Motor neuron (in vitro differentiated cells): ENCODE measurements around the gene ZNF740. TPM values are rescaled to one million over a fixed set of nuclear protein-coding genes. Genes with fewer than 3 reads are reported as not detected.
"Not testable (repeated sequence)": the region's sequence is repeated elsewhere in the genome, so short reads cannot be mapped to it uniquely, and the experiment has no call there.

Experiments used
- ATAC-seq, 8 experiments: fragments of 200-7000 bp; cut with Tn5 transposase; replicated peaks in 6 of 8; 2 replicates each; pipeline ENCODE4 v1.8.0; 2021; ENCODE audit warnings: mild to moderate bottlenecking in 8 of 8, moderate library complexity in 8 of 8
- H3K27ac ChIP-seq, 2 donors: fragments of 250-450 bp; sonication (Bioruptor Pico); 2 replicates each; pipeline ENCODE4 v1.9.0; 2021; ENCODE audit warnings: antibody characterized with exemption in 2 of 2, mild to moderate bottlenecking in 2 of 2, moderate library complexity in 1 of 2
- H3K4me1 ChIP-seq, 2 donors: fragments of 250-450 bp; sonication (Bioruptor Pico); replicated peaks in 1 of 2; 2 replicates each; pipeline ENCODE4 v1.6.1; 2021; ENCODE audit warnings: antibody characterized with exemption in 2 of 2, mild to moderate bottlenecking in 2 of 2, moderate library complexity in 1 of 2
- H3K4me3 ChIP-seq, 5 donors: fragments of 250-450 bp; sonication (Bioruptor Pico); 2 replicates each; pipeline ENCODE4 v1.9.0; 2021; ENCODE audit warnings: antibody characterized with exemption in 5 of 5, mild to moderate bottlenecking in 5 of 5, moderate library complexity in 4 of 5
- WGBS, 10 experiments: fragments of 450-650 bp; shearing (Covaris generic); methylation state at CpG; one replicate each; pipeline ENCODE4 v1.0.0; 2022; 5-methylcytosine and 5-hydroxymethylcytosine counted together
- in situ Hi-C, 9 experiments: fragments of 400-800 bp; cut with MboI; loops; one replicate each; pipeline ENCODE4 v1.15.0; 2021; ENCODE audit warnings: low sequenced_read_pairs in 9 of 9, low pct_unique_long_range_greater_than_20kb in 2 of 9; ENCODE audit not compliant: unreplicated experiment in 9 of 9
- total RNA-seq, 8 experiments: library from RNA; unstranded; fragments of 300-600 nt; gene quantifications; 2 replicates each; pipeline versions ENCODE4 v1.2.3 to v1.2.4, GENCODE V29; 2022

Gene ZNF740
- total RNA-seq, 8 experiments from 2014 or later = 13.8 to 39.8 (median 19.1) TPM

DNA sequence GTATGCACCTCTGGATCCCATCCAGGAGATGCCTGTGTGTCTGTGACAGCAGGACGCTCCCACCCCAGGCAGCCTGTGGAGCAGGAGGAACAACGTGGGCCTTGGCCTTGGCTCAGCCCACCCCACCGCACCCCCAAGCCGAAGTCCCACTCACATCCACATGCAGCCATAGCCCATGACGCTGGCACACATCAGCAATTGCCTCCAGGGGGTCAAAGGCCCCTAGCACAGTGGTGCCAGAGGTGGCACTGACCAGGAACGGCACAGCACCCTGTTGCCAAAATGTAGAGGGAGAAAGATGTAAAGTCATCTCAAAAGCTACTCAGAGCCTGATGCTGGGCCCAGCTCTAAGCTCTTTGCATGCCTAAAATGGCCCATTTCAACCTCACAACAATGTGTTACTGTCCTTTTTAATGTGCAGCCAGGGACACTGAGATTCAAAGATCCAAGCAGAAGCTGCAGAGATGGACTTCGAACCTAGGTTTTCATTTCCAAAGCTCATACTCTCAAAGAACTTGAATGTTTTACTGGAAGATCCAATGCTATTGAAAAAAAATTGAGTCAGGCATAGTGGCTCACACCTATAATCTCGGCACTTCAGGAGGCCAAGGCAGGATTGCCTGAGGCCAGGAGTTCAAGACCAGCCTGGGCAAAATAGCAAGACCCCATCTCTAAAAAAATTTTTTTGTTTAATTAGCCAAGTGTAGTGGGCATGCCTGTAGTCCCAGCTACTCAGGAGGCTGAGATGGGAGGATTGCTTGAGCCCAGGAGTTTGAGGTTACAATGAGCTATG, 19.2 kb upstream of the ZNF740 start:
- in situ Hi-C loops = no loop called here
- Histone ChIP-seq H3K4me3 (no peak overlapping the region), H3K4me1 (peaks cover 3 to 4% of the 10 kb centered on the region in 2 donors), H3K27ac (no peak overlapping the region)
- WGBS, 10 experiments = 83 to 100% (median 100%) methylated on average over 1 to 3 of the region's 8 CpGs; no CpG with 5 or more reads in 1 of the 10 experiments
- ATAC-seq = no peak

DNA sequence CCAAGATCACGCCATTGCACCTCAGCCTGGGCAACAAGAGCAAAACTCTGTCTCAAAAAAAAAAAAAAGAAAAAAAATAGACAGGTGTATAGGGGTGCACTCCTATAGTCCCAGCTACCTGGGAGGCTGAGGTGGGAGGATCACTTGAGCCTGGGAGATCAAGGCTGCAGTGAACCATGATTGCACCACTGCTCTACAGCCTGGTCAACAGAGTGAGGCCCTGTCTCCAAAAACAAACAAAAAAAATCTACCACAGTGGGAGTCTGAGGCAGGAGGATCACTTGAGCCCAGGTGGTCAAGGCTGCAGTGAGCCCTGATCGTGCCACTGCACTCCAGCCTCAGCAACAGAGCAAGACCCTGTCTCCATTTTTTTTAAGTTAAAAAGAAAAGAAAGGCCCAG, 17.5 kb upstream of the ZNF740 start:
- WGBS, 10 experiments = 40 to 100% (median 91%) methylated on average over 1 to 2 of the region's 2 CpGs; no CpG with 5 or more reads in 2 of the 10 experiments
- H3K4me1 ChIP-seq, in situ Hi-C loops, ATAC-seq, H3K27ac ChIP-seq, H3K4me3 ChIP-seq: not testable (repeated sequence)

DNA sequence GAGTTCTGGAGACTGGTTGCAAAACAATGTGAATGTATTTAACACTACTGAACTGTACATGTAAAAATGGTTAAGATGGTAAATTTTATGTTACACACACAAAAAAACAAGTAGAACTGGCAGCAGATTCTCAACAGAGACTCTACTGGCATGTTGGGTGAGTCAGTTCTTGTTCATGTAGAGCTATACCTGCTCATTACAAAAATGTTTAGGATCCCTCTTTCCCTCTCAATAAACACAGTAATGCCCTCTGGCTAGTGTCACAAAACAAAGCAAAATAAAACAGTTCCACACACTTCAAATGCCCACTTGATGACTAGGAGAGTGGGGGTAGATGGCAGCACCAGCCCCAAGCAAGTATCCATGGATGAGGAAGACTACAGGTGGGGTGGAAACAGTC, 13.7 kb upstream of the ZNF740 start:
- Histone ChIP-seq H3K4me1 (no peaks in the 10 kb centered on the region), H3K27ac (no peak overlapping the region), H3K4me3 (no peak overlapping the region)
- in situ Hi-C loops = no loop called here
- ATAC-seq = no peak

DNA sequence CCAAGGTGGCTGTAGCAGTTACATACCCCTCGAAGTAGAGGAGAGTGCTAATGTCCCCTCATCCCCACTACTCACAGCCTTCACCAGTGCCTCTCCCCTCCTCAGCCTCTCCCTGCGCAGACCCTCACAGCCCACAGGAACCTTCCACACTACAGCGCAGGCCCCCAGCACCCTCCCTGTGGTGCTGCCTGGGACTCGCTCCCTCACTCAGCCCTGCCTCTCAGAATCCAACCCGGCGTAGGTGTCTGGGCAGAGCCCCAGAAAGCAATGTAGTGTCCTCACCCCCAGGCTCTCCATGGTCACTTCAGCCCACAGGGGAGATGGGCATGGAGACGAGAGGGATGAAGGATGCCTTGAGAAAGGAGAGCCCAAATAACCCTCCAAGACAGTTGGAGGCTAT, 10.9 kb upstream of the ZNF740 start:
- peaks cover under 1 to 2% of the 10 kb centered on the region in 2 donors for H3K4me1 ChIP-seq
- 92 to 100% (median 94%) methylated on average over 1 to 4 of the region's 7 CpGs; no CpG with 5 or more reads in 4 of the 10 experiments for WGBS, 10 experiments
- H3K27ac ChIP-seq = no peak overlapping the region
- ATAC-seq = no peak
- no peak overlapping the region for H3K4me3 ChIP-seq
- in situ Hi-C loops = no loop called here

DNA sequence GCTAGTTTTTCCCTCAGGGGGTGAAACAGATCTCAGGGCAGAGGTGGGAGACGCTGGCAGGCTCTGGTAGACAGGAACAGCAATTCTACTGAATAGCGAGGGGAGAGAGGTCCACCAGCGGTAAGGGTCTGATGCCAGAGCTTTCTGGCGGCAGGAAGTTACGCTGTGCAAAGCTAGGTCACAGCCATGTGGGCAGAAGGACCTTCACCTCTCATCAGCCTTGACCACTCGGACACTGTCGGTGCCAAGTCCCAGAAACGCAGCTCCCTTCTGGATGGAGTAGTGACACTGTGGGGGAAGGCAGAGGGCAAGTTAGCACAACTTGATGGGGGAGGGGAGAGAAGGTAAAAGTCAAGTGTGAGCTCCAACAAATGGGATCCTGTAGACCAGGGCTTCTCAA, 10.3 kb upstream of the ZNF740 start:
- ATAC-seq = no peak
- Histone ChIP-seq H3K4me1 (peaks cover 6 to 8% of the 10 kb centered on the region in 2 donors), H3K27ac (no peak overlapping the region), H3K4me3 (no peak overlapping the region)
- in situ Hi-C loops = no loop called here
- 73 to 100% (median 100%) methylated on average over 2 to 4 of the region's 8 CpGs; no CpG with 5 or more reads in 5 of the 10 experiments for WGBS, 10 experiments

DNA sequence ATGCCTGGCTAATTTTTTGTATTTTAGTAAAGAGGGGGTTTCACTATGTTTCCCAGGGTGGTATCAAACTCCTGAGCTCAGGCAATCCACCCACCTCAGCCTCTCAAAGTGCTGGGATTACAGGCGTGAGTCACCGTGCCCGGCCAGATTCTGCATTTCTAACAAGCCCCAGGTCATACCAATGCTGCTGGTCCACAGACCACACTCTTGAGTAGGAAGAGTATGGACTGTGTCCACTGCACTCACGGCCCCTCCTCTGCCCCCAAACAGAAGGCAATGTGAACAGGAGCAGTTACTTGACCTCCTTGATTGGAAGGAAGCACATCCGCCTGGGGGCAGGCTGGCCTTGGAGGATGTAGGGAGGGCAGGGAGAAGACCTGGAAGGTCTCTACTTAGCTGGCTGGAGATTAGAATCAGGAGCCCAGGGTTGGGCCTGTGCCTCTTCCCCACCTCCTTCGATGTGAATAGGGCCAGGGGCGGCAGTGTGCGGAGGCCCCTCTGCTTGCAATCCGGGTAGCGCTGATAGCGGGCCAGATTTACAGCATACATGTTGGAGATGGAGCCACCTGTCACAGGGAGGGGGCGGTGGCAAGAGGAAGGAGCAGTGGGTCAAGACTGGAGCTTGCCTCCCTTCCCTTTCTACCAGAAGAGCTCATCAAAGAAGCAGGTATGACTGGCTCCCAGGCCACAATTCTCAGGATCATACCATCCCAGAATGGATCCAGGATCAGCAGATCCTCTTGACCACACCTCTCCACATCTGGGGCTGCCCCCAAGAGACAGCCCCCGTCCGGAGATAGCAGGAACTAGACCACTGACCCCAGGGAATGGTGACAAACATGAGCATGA, 9.4 kb upstream of the ZNF740 start:
- in situ Hi-C loops = no loop called here
- WGBS, 10 experiments = 40 to 92% (median 79%) methylated on average over 1 to 9 of the region's 14 CpGs; no CpG with 5 or more reads in 4 of the 10 experiments

DNA sequence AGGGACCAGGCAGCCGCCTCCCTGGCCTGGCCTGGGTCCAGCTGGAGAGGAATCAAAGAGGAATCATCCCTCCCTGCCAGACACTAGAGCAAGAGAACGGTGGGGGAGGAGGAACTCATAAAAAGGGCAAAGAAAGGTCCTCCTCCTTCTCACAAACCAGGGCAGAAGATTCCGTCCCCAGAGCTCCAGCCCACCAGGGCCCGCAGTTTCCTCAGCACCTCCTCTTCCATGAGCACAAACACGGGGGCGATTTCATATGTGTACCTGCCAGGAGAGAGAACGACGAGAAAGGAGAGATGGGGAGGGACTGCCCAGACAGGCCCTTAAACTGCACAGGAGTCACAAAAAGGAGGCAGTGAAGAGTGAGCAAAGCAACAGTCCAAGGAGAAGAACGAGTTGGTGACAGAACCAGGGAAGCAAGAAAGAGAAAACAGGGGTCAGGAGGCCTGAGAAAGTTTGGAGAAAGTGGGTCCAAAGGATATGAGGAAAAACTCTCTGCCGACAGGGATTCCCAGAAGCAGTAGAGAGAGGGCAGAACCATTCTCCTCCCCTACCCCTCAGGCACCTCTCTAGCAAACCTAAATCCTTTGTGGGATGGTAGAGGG, 8.7 kb upstream of the ZNF740 start:
- peak in 3 of 8 experiments; percentile 14 to 42 (median 25) for ATAC-seq
- H3K4me1 ChIP-seq = peaks cover 13 to 14% of the 10 kb centered on the region in 2 donors
- WGBS, 10 experiments = 0 to 100% (median 69%) methylated on average over 1 to 6 of the region's 10 CpGs
- no peak overlapping the region for H3K4me3 ChIP-seq
- H3K27ac ChIP-seq = no peak overlapping the region
- in situ Hi-C loops = no loop called here

More for the DNA sequence above, 9.4 kb upstream of the ZNF740 start:
- Histone ChIP-seq H3K27ac (no peak overlapping the region), H3K4me1 (peaks cover 13 to 14% of the 10 kb centered on the region in 2 donors), H3K4me3 (no peak overlapping the region)
- ATAC-seq = peak in 2 of 8 experiments; percentile 7

DNA sequence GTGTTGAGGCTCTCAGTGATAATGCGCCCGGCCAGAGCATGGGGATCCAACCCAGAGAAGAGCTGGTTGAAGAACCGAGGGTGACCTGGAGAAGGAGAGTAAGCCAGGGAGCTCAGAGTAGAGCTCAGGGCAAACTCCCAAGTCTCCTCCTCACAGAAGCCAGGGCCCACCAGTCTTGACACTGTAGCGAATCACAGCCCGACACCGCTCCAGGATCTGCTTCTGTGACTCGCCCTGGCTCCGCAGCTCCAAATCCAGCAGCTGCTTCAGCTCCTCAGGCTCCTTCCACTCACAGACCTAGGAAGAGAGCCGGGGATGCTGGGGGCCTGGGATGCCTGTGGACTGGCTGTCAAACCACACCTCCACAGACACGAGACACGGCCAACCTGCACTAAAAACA, 8.2 kb upstream of the ZNF740 start:
- 53 to 95% (median 84%) methylated on average over 2 to 8 of the region's 11 CpGs; no CpG with 5 or more reads in 4 of the 10 experiments for WGBS, 10 experiments

DNA sequence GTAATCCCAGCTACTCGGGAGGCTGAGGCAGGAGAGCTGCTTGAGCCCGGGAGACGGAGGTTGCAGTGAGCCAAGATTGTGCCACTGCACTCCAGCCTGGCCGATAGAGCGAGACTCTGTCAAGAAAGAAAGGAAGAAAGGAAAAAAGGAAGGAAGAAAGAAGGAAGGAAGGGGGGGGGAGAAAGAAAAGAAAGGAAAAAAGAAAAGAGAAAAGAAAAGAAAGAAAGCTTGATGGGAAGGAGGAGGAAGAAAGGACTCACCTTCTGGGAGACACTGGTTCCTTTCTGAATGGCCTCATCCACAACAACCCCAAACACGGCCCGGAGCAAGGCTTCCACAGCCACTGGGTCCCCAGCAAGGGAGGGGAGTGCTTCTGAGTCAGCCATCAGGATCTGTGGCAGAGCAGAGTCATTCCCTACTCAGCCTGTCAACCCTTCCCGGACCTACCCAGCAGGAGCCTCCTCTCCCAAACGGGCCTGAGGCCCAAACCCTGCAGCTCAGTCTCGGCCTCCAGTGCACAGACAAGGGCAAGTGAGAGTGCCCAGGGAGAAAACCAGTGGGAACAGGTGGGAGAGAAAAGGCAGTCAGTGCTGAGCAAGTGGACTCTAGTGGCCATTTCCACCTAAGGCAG, 7.3 kb upstream of the ZNF740 start:
- in situ Hi-C loops = no loop called here
- H3K4me1 ChIP-seq = peaks cover 13 to 14% of the 10 kb centered on the region in 2 donors
- 74 to 100% (median 84%) methylated on average over 3 to 8 of the region's 10 CpGs; no CpG with 5 or more reads in 1 of the 10 experiments for WGBS, 10 experiments
- H3K4me3 ChIP-seq = no peak overlapping the region
- peak in 3 of 8 experiments; percentile 45 to 64 (median 45) for ATAC-seq
- H3K27ac ChIP-seq = no peak overlapping the region

More for the DNA sequence above, 8.2 kb upstream of the ZNF740 start:
- no peak overlapping the region for H3K4me3 ChIP-seq
- H3K27ac ChIP-seq = no peak overlapping the region
- ATAC-seq = peak in 1 of 8 experiments; percentile 28
- in situ Hi-C loops = no loop called here
- H3K4me1 ChIP-seq = peaks cover 13 to 14% of the 10 kb centered on the region in 2 donors

DNA sequence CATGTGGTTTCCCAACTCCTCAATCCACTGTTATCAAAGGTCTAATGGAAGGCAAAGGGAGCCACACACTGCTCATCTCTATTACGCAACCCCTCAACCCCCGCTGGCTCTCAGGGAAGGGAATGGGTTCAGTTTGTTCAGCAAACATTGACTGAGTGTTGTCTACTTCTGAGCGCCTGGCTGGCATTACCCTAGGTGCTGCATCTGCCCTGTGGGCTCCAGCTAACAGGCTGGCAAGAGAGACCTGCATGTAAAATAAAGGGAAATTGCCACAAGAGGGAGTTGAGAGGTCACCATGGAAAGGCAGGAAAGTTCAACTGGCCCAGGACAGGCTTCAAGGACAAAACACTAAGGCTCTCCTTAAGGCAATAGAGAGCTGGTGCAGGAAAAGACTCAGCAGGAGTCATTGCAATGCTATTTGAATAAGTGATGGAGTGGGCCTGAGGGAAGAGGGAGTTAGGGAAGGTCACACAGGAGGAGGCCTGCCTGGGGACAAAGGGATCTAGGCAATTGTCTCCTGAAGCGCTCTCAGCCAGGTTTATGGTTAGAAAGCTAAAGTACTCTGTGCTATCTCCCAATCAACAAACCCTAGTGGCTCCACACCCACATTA, 5.5 kb upstream of the ZNF740 start:
- in situ Hi-C loops = loop anchor here in 1 of 9 experiments (25.0 kb wide), 1 partner anchor 112 kb away; the partner anchor contains the start of genes MYG1 and PFDN5
- Histone ChIP-seq H3K4me1 (peaks cover 19 to 20% of the 10 kb centered on the region in 2 donors), H3K27ac (peak overlapping the region; percentile 5 to 64), H3K4me3 (no peak overlapping the region)
- 47 to 100% (median 65%) methylated on average over 1 to 4 of the region's 4 CpGs; no CpG with 5 or more reads in 3 of the 10 experiments for WGBS, 10 experiments
- ATAC-seq = peak; percentile 17 to 81 (median 32)

DNA sequence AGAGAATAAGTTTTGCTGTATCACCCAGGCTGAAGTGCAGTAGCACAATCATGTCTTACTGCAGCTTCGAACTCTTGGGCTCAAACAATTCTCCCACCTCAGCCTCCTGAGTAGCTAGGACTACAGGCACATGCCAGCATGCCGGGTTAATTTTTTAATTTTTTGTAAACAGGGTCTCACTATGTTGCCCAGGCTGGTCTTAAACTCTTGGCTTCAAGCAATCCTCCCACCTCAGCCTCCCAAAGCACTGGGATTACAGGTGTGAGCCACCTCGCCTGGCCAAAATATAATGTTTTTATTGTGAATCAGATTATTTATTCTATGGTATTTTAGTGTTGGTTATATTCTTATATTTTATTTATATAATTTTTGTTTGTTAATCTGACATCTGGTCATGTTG, 3.8 kb upstream of the ZNF740 start:
- ATAC-seq = no peak
- 86 to 100% (median 100%) methylated on average over 1 to 3 of the region's 3 CpGs; no CpG with 5 or more reads in 2 of the 10 experiments for WGBS, 10 experiments
- no peak overlapping the region for H3K27ac ChIP-seq
- no peak overlapping the region for H3K4me3 ChIP-seq
- in situ Hi-C loops = loop anchor here in 1 of 9 experiments (25.0 kb wide), 1 partner anchor 111 kb away; the partner anchor contains the start of genes MYG1 and PFDN5
- peaks cover 21 to 23% of the 10 kb centered on the region in 2 donors for H3K4me1 ChIP-seq

DNA sequence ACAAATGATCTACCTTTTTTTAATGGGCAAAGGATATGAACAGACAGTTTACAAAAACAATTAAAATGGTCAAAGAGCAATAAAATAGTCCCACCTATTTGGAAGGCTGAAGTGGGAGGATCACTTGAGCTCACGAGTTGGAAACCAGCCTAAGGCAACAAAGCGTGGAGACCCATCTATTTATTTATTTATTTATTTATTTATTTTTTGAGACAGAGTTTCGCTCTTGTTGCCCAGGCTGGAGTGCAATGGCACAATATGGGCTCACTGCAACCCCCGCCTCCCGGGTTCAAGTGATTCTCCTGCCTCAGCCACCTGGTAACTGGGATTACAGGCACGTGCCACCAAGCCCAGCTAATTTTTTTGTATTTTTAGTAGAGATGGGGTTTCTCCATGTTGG, 3.1 kb upstream of the ZNF740 start:
- WGBS, 10 experiments = 27 to 100% (median 95%) methylated on average over 1 to 6 of the region's 6 CpGs; no CpG with 5 or more reads in 1 of the 10 experiments
- peaks cover 28 to 30% of the 10 kb centered on the region in 2 donors for H3K4me1 ChIP-seq
- H3K4me3 ChIP-seq, H3K27ac ChIP-seq, ATAC-seq: not testable (repeated sequence)
- in situ Hi-C loops = loop anchor here in 1 of 9 experiments (25.0 kb wide), 1 partner anchor 110 kb away; the partner anchor contains the start of genes MYG1 and PFDN5
